Ovary (tissue), 3 donors: ENCODE data around the gene RNF166.

Experiments
- CTCF ChIP-seq, 3 donors: fragments of 450-650 bp in 2 of 3; fragments of 200-600 bp in 1 of 3; IDR thresholded peaks; one replicate each; pipeline versions ENCODE4 v1.5.1 to v1.8.0; 2016 to 2022; ENCODE audit warnings: antibody characterized with exemption in 3 of 3, mild to moderate bottlenecking in 1 of 3
- EP300 ChIP-seq: sonication (generic); formaldehyde crosslinking; IDR thresholded peaks from one replicate; pipeline ENCODE4 v1.6.1; 2017; ENCODE audit warnings: antibody characterized with exemption
- POLR2A ChIP-seq: fragments of 450-650 bp; IDR thresholded peaks from one replicate; pipeline ENCODE4 v1.6.1; 2017; ENCODE audit warnings: antibody characterized with exemption, mild to moderate bottlenecking, moderate library complexity
- donor health status: DM: no; HTN: no; CAD: no.

GRCh38 chr16:88710556-88710955 lies 4.3 kb upstream of the RNF166 start:
- TF ChIP-seq CTCF (IDR thresholded peaks at IDR 0.05) (no peak), POLR2A (no peak), EP300 (no peak)
